K562 (cell line): ENCODE data around the gene HCAR3.

Source experiments
- ASH1L ChIP-seq: fragments of 450-650 bp; IDR thresholded peaks from 2 replicates; pipeline ENCODE4 v1.6.1; 2018; ENCODE audit warnings: borderline replicate concordance, mild to moderate bottlenecking, low read depth; ENCODE audit not compliant: partially characterized antibody
- EP300 ChIP-seq: IDR thresholded peaks from 2 replicates; pipeline ENCODE4 v1.6.1; 2012; ENCODE audit warnings: low read length, improper control_type of control experiment
- EZH2 ChIP-seq: IDR thresholded peaks from 2 replicates; pipeline ENCODE4 v1.6.1; 2012; ENCODE audit warnings: low read depth, mild to moderate bottlenecking, inconsistent platforms, low read length, borderline replicate concordance
- MEF2A ChIP-seq: IDR thresholded peaks from 2 replicates; pipeline ENCODE4 v1.6.1; 2011; ENCODE audit warnings: low read depth, mild to moderate bottlenecking, low read length, moderate library complexity; ENCODE audit not compliant: control insufficient read depth
- MYC ChIP-seq, 2 experiments: fragments of 250-450 bp in 1 of 2; sonication (Bioruptor Pico) in 1 of 2; IDR thresholded peaks; 2 replicates each; pipeline versions ENCODE4 v1.5.1 to v1.6.1; 2012 to 2021; ENCODE audit warnings: low read depth in 2 of 2, borderline replicate concordance in 1 of 2, improper control_type of control experiment in 1 of 2, low read length in 1 of 2, mild to moderate bottlenecking in 1 of 2, moderate library complexity in 1 of 2
- NR2F6 ChIP-seq: fragments of 450-650 bp; formaldehyde crosslinking; IDR thresholded peaks from 2 replicates; pipeline ENCODE4 v1.4.0; 2020; ENCODE audit warnings: mild to moderate bottlenecking
- RB1 ChIP-seq: fragments of 450-650 bp; IDR thresholded peaks from 2 replicates; pipeline ENCODE4 v1.6.1; 2017; ENCODE audit warnings: low read depth, mild to moderate bottlenecking
- SREBF1 ChIP-seq: fragments of 150-350 bp; IDR thresholded peaks from 2 replicates; pipeline ENCODE4 v1.6.1; 2014; ENCODE audit warnings: antibody characterized with exemption, low read depth, low read length, borderline replicate concordance
- TBL1XR1 ChIP-seq, 2 experiments: IDR thresholded peaks; 2 replicates each; pipeline ENCODE4 v1.6.1; 2012; ENCODE audit warnings: improper control_type of control experiment in 2 of 2, low read length in 2 of 2, mild to moderate bottlenecking in 1 of 2
- ZBTB49 ChIP-seq: sonication (generic); formaldehyde crosslinking; IDR thresholded peaks from 2 replicates; pipeline ENCODE4 v1.8.0; 2022; ENCODE audit warnings: missing genetic modification reagents, mild to moderate bottlenecking, borderline replicate concordance
- TF ChIP-seq, protein P1 (sequence below): sonication (generic); formaldehyde crosslinking; IDR thresholded peaks from 2 replicates; pipeline ENCODE4 v1.8.0; 2023; ENCODE audit warnings: mild to moderate bottlenecking, missing genetic modification reagents

DNA sequence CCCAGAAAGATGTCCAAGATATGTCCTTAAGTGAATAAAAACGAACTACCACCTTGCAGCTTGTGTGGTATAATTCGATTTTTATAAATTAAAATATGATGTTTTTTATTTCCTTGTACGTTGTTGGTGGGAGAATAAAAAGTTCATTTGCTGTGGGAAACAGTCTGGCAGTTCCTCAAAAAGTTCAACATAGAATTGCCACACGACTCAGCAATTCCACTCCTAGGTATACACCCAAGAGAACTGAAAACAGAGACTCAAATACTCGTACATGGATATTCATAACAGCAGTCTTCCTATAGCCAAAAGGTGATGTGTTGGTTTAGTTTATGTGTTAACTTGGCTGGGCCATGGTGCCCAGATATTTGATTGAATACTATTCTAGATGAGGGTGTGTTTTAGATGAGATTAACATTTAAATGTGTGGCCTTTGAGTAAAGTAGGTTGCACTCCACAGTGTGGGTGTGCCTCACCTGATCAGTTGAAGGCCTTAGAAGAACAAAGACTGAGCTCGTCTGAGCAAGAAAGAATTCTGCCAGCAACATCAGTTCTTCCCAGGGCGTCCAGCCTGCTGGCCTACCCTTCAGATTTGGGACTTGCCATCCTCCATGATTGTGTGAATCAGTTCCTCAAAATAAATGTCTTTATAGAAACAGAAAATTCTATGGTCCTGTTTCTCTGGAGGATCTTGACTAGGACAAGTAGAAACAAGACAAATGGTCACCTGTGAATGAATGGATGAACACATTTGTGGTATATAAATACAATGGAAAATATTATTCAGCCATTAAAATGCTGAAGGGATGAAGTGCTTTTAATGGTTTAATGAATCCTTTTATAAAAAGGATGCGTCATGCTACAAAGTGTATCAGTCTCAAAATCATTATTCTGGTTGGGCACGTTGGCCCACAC is 30.9 kb upstream of the HCAR3 start:
- TF ChIP-seq TBL1XR1 (IDR thresholded peaks at IDR 0.05; ENCODE audit: low read length in 2 of 2) (no peak), NR2F6 (CRISPR knock-in tag) (no peak), RB1 (no peak), EZH2 (no peak), MYC (IDR thresholded peaks at IDR 0.05; ENCODE audit: low read depth, low read length) (no peak), MYC (CRISPR knock-in tag; IDR thresholded peaks at IDR 0.05; ENCODE audit: borderline replicate concordance, low read depth) (no peak), SREBF1 (no peak), ZBTB49 (CRISPR knock-in tag) (no peak), ASH1L (no peak), MEF2A (no peak), EP300 (no peak)
- TF ChIP-seq, protein P1, sequence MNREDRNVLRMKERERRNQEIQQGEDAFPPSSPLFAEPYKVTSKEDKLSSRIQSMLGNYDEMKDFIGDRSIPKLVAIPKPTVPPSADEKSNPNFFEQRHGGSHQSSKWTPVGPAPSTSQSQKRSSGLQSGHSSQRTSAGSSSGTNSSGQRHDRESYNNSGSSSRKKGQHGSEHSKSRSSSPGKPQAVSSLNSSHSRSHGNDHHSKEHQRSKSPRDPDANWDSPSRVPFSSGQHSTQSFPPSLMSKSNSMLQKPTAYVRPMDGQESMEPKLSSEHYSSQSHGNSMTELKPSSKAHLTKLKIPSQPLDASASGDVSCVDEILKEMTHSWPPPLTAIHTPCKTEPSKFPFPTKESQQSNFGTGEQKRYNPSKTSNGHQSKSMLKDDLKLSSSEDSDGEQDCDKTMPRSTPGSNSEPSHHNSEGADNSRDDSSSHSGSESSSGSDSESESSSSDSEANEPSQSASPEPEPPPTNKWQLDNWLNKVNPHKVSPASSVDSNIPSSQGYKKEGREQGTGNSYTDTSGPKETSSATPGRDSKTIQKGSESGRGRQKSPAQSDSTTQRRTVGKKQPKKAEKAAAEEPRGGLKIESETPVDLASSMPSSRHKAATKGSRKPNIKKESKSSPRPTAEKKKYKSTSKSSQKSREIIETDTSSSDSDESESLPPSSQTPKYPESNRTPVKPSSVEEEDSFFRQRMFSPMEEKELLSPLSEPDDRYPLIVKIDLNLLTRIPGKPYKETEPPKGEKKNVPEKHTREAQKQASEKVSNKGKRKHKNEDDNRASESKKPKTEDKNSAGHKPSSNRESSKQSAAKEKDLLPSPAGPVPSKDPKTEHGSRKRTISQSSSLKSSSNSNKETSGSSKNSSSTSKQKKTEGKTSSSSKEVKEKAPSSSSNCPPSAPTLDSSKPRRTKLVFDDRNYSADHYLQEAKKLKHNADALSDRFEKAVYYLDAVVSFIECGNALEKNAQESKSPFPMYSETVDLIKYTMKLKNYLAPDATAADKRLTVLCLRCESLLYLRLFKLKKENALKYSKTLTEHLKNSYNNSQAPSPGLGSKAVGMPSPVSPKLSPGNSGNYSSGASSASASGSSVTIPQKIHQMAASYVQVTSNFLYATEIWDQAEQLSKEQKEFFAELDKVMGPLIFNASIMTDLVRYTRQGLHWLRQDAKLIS, result no peak
